GM18861 (cell line): ENCODE results near the gene KCNQ1.
A peak's percentile ranks its signal among the peaks of the same experiment; 100 is the strongest.

Source experiments
- ATAC-seq: cut with Tn5 transposase; IDR thresholded peaks from one replicate; pipeline ENCODE4 v1.9.1; 2021; ENCODE audit not compliant: unreplicated experiment

The KCNQ1 gene

GRCh38 chr11:2672553-2673249, 227.9 kb downstream of the KCNQ1 start:
- no peak for ATAC-seq

DNA sequence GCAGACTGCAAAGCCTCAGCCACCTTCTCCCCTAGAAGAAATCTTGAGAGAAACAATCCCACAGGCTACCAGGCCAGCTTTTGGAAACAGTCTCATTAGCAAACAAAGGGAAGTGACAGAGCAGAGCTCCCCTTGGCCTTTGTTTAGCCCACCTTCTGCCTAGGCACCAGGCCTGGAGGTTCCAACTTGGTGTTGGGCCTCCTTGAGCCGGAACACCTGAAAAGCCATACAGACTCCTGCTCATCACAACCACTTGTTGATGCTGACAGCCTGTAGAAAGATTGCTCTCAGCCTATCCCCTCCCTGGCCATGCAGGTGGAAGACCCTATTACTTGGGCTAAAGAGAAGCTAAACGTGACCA, 228.4 kb downstream of the KCNQ1 start:
- no peak for ATAC-seq

GRCh38 chr11:2673871-2674471, 229.2 kb downstream of the KCNQ1 start:
- ATAC-seq: no peak

DNA sequence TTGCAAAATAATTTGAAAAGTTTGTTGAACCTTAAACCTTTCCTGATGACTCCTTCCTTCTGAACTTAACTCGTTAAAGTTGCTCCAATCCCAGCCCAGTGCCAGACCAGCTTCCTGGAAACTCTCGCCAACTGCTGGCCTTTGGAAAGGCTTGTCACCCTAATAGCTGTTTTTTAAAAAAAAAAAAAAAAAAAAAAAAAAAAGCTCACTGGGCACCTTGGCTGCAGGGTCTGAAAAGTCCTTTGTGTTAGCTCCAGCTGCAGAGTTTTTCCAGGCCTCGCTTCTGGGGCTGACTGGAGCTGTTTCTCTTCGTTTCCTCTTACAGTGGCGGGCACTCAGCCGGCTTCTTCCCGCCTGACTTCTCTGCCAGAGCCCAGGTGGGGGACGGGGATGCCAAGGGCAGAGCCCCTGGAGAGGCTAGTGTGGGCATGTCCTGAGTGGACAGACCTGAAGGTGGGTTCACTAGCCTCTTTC, 229.9 kb downstream of the KCNQ1 start:
- ATAC-seq: no peak

- ATAC-seq: no peak
Measured at GRCh38 chr11:2675540-2675939, 230.7 kb downstream of the KCNQ1 start.

DNA sequence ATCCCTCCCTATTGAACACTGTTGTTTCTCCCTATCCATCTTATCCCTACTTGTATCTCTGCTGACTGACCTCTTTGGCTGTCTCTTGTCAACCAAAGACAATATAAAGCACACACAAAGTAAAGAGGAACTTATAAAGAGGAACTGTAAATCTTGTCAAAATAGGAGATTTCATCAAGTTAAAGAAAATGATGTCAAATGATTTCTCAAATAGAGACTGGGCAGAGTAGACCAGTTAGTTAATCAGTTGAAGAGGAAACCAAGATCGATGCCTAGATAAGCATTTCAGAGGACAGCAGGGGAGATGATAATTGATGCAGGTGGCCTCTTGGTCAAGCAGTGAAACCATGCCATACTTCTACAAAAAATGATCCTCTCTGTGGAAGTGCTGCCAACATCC, 232.3 kb downstream of the KCNQ1 start:
- ATAC-seq: peak; percentile 82

DNA sequence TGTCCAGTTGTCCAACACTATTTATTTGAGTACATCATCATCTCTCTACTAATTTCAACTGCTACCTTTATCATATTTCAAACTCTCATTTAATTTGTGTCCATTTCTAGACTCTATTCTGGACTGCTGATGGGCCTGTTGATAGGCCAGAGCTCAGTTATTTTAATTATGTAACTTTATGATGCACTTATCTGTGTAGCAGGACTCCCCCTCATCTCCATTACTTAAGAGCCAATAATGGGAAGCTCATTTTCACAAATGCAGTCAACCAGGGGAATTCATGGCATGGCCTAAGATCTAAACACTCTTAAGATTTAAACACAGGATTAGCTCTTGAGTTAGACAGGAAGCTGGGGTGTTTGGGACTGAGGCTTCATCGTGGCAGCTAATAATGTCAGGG, 233.6 kb downstream of the KCNQ1 start:
- ATAC-seq: no peak

- no peak for ATAC-seq
Measured at GRCh38 chr11:2679011-2679676, 234.3 kb downstream of the KCNQ1 start.

DNA sequence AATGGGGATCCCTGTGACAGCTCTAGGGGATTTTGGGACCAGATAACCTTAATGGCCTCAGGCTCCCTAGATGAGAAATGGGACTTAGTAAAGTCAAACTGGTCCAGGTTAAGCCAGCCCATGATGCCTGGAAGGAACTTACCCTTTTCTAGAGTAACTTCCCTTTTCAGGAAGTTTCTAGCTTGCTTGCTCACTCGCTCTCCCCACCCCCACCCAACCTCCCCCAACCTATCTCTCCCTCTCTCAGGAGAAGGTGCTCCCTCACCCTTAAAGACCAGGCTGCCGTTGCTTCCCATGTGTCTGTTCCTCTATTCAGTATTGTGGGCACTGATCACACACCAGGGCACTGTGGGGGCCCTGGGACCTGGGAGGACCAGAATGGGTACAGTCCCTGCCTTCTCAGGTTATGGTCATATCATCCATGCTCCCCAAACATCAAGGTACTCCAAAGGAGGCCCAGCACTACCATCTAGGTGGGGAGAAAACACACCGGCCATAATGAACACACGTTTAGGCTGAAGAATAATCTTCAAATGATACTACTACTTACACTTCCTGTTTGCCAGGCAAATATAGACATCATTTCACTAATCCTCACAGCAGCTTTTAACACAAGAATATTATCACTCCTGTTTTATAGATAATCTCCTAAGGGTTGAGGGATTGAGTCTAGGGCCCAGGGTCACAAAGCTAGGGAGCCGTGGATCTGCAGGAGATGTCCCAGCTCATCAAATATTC, 236.8 kb downstream of the KCNQ1 start:
- no peak for ATAC-seq

DNA sequence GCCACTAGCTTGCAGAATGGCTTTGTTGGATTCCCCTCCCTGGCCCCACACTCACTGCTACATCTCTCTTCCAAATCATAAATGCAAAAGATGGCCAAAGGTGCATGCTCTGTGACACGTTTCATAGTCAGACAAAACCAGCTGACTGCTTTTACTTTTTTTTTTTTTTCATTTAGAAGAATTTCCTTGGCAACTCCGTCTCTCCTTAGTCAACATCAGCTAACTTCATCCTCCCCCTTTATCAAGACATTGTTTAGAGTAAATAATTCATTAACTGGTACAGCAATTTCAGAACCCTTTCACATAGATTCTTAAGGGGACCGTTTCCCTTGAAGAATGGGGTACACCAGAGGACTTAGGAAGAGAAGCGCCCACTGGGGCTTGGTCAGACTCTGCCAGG, 239.0 kb downstream of the KCNQ1 start:
- ATAC-seq: no peak

GRCh38 chr11:2684581-2684980, 239.8 kb downstream of the KCNQ1 start:
- no peak for ATAC-seq

DNA sequence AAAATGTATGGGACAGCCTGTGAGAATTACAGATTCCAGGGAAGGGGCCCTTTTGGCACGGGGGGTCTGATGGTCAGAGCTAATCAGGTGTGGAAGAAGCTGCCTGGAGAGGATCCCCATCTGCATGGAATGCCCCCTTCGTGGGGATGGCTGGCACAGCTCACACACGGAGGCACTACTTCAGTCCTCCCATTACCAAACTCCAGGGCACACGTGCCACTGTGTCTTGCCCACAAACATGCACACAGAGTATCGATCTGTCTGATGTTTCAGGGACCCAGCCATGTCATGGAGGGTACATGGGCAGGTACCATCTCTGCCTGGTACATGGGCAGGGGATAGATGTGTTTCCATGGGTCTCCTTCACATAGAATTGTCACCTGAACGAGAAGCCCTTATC, 240.2 kb downstream of the KCNQ1 start:
- ATAC-seq: no peak

DNA sequence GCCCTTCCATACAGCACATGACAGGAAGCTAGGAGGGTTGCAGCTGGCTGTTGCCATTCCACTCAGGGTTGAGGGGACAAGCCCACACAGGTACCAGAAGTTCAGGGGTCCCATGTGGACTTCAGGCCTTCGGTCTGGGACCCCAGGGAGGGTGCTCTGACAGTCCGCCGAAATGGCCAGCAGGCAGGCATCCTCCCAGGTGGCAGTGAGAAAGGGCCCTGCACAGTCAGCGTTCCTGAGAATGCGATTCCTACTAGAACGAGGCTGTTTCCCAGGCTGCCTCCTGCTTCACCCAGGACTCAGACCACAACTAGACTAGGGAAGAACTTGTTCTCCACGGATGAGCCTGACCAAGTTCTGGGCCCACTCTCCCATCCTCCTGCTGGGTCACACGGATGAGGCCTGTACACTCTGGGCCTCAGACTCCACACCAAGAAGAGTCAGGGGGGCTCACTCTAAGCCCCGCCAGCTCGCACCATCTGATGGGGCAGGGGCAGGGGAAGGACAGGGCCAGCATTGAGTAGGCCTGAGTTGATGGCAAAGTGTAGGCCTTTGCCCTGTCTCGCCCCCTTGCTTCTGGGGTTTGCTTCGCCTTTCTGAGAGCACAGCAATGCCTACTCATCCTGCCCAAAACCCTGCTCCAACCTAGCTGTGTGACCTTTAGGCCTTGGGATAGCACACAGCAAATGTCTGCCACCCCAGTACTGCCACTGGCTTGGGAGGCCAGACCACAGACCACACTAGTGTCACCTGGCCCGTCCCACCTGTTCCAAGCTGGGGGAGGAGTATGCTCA, 241.0 kb downstream of the KCNQ1 start:
- ATAC-seq: no peak

- ATAC-seq: no peak
Measured at GRCh38 chr11:2686360-2687222, 241.8 kb downstream of the KCNQ1 start.

DNA sequence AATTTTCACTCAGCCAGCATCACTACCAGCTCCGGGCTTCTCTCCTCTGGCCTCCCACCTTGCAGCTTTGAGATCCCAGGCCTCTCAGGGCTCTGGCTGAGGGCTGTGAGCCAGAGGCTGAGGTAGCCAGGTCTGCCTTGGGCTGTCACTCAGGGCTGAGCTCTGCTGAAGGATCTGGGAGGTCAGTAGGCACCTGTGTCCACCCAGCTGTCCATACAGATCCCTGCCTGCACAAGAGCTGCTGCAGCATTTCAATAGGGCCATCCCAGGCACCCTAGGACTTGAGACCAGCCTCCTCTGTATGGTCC, 242.4 kb downstream of the KCNQ1 start:
- no peak for ATAC-seq

DNA sequence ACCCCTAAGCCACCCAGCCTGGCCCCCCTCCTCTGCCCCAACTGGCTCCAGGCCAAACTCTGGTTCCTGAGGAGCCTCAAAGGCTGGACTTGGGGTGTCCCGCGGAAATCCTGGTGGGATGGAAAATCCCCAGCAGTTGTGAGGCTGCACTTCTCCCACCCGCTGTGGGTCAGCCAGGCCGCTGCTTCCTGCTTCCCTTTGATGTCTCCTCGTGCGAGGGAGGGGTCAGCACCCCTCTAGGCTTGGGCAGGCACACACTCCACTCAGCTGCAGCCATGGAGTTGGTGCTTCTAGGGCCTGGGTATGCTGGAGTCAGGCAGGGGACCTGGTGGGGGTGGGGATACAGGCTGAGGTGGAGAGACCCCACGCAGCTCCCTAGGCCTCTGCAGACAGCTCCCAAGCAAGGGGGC, 243.0 kb downstream of the KCNQ1 start:
- ATAC-seq: no peak

DNA sequence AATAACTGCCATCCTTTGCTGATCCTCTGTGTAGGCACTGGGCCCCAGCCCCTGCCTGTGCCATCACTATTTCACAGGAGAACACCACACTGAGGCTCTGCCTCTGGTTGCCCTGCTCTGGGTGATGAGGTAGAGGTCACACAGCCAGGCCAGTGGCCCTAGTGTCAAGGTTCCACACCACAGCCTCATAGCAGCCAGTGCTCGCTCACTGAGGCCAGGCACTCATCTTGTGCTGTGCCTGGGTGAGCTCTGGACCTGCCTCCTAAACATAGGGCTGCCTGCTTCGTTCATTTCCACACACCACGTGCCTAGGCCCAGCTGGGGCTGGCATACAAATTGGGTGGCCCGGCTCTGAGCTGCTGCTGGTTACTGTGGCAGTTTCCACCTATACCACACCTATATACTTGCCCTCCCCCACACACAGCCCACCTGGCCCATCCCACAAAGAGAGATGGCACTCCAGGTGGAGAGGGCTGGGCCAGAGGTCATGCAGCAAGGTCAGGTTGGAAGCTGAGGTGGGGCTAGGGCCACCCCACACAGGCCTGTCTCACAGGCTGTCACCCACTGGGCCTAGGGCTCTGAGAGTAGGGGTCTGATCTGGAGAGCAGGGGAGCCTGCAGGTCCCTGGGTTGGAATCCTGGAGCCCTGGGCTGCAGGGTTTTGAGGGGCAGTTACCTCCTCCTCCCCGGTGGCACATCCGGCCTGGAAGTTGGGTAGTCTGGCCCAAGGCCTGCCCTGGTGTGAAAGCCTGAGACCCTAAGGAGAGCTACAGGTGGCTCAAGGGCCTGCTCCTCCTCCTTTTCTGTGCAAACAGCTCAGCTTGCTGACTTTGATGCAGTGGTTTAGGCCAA, 243.8 kb downstream of the KCNQ1 start:
- no peak for ATAC-seq

- ATAC-seq: no peak
Measured at GRCh38 chr11:2689651-2690575, 245.1 kb downstream of the KCNQ1 start.
